GM18870 (cell line): Measurements from ENCODE around the gene PTH2R.
"Not testable (repeated sequence)": the region's sequence is repeated elsewhere in the genome, so short reads cannot be mapped to it uniquely, and the experiment has no call there.

ENCODE experiments used
- ATAC-seq: cut with Tn5 transposase; IDR thresholded peaks from one replicate; pipeline ENCODE4 v1.9.1; 2021; ENCODE audit warnings: moderate library complexity; ENCODE audit not compliant: unreplicated experiment

The PTH2R gene

GRCh38 chr2:208406474-208407451, at the start of gene PTH2R:
TSS of gene PTH2R (plus strand) at chr2:208406792. CDS start at chr2:208407044, 252 bp downstream.
- ATAC-seq, result no peak

GRCh38 chr2:208356846-208357574, 49.6 kb upstream of the PTH2R start:
- ATAC-seq, result no peak

GRCh38 chr2:208358758-208359631, 47.6 kb upstream of the PTH2R start:
- ATAC-seq, result no peak

GRCh38 chr2:208359632-208359986, 47.0 kb upstream of the PTH2R start:
- no peak for ATAC-seq

- ATAC-seq, result no peak
Observed at GRCh38 chr2:208360259-208361076, 46.1 kb upstream of the PTH2R start.

GRCh38 chr2:208361077-208361441, 45.5 kb upstream of the PTH2R start:
- ATAC-seq, result no peak

- ATAC-seq, result peak; percentile 69
Observed at GRCh38 chr2:208363485-208363884, 43.1 kb upstream of the PTH2R start.

GRCh38 chr2:208366215-208367127, 40.1 kb upstream of the PTH2R start:
- peak; percentile 81 for ATAC-seq

- ATAC-seq, result no peak
Observed at GRCh38 chr2:208369091-208369490, 37.5 kb upstream of the PTH2R start.

- ATAC-seq, result no peak
Observed at GRCh38 chr2:208370881-208371633, 35.5 kb upstream of the PTH2R start.

GRCh38 chr2:208371634-208371935, 35.0 kb upstream of the PTH2R start:
- ATAC-seq, result no peak

- ATAC-seq, result peak; percentile 67
Observed at GRCh38 chr2:208373460-208374089, 33.0 kb upstream of the PTH2R start.

GRCh38 chr2:208375491-208376068, 31.0 kb upstream of the PTH2R start:
- no peak for ATAC-seq

GRCh38 chr2:208377344-208377860, 29.2 kb upstream of the PTH2R start:
- not testable (repeated sequence) for ATAC-seq

GRCh38 chr2:208379192-208379591, 27.4 kb upstream of the PTH2R start:
- ATAC-seq, result no peak

- ATAC-seq, result no peak
Observed at GRCh38 chr2:208384637-208385036, 22.0 kb upstream of the PTH2R start.

- ATAC-seq, result no peak
Observed at GRCh38 chr2:208386541-208386940, 20.1 kb upstream of the PTH2R start.

- ATAC-seq, result no peak
Observed at GRCh38 chr2:208389940-208390339, 16.7 kb upstream of the PTH2R start.
